ENCODE data around the gene CHRM3. TPM values are rescaled to one million over a fixed set of nuclear protein-coding genes. Genes with fewer than 3 reads are reported as not detected.

CHRM3 gene
- total RNA-seq, 6 experiments from 2014 or later = under 0.01 to 2.3 (median 0.99) TPM

- Histone ChIP-seq H3K27me3 (no peaks in the 10 kb centered on the region), H3K4me1 (peaks cover 0 to 5% (median 0%) of the 10 kb centered on the region in 4 donors), H3K4me3 (no peak overlapping the region), H3K36me3 (no peaks in the 10 kb centered on the region), H3K9me3 (no peaks in the 10 kb centered on the region), H3K27ac (no peak overlapping the region)
- no peak for ATAC-seq
- WGBS (ENCODE audit: insufficient coverage, low coverage, low lambda C conversion rate, missing lambda C conversion rate) = 55% methylated on average over 3 of the region's 3 CpGs
- intact Hi-C loops (cut with DNase I) = no loop called here
- no peak for TF ChIP-seq POLR2A (IDR thresholded peaks at IDR 0.05)
- TF ChIP-seq, protein P1, sequence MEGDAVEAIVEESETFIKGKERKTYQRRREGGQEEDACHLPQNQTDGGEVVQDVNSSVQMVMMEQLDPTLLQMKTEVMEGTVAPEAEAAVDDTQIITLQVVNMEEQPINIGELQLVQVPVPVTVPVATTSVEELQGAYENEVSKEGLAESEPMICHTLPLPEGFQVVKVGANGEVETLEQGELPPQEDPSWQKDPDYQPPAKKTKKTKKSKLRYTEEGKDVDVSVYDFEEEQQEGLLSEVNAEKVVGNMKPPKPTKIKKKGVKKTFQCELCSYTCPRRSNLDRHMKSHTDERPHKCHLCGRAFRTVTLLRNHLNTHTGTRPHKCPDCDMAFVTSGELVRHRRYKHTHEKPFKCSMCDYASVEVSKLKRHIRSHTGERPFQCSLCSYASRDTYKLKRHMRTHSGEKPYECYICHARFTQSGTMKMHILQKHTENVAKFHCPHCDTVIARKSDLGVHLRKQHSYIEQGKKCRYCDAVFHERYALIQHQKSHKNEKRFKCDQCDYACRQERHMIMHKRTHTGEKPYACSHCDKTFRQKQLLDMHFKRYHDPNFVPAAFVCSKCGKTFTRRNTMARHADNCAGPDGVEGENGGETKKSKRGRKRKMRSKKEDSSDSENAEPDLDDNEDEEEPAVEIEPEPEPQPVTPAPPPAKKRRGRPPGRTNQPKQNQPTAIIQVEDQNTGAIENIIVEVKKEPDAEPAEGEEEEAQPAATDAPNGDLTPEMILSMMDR (IDR thresholded peaks at IDR 0.05) = no peak
- no peak for DNase-seq
These were observed 5.9 kb downstream of the CHRM3 start for GRCh38 chr1:239392271-239392670.

DNA sequence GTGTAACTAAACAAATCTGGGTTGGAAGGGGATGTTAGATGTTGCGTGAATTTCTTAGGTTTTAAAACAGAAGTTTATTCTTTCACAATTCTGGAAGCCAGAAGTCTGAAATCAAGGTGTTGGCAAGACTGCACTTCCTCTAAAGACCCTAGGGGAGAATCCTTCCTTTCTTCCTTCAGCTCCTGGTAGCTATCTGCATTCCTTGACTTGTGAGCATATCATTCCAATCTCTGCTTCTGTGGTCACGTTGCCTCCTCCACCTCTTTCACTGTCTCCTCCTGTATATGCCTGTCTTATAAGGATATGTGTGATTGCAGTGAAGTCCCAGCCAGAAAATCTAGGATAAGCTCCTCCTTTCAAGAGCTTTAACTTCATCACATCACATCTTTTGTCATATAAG, 7.7 kb downstream of the CHRM3 start:
- Histone ChIP-seq H3K27me3 (no peaks in the 10 kb centered on the region), H3K27ac (no peak overlapping the region), H3K4me3 (no peak overlapping the region), H3K9me3 (no peaks in the 10 kb centered on the region), H3K4me1 (no peaks in the 10 kb centered on the region), H3K36me3 (no peaks in the 10 kb centered on the region)
- TF ChIP-seq, protein P1 (IDR thresholded peaks at IDR 0.05) = no peak
- TF ChIP-seq POLR2A (IDR thresholded peaks at IDR 0.05) = no peak
- intact Hi-C loops (cut with DNase I) = no loop called here
- no peak for DNase-seq
- WGBS (ENCODE audit: insufficient coverage, low coverage, low lambda C conversion rate, missing lambda C conversion rate) = 38% methylated on average over 2 of the region's 2 CpGs
- ATAC-seq = no peak

DNA sequence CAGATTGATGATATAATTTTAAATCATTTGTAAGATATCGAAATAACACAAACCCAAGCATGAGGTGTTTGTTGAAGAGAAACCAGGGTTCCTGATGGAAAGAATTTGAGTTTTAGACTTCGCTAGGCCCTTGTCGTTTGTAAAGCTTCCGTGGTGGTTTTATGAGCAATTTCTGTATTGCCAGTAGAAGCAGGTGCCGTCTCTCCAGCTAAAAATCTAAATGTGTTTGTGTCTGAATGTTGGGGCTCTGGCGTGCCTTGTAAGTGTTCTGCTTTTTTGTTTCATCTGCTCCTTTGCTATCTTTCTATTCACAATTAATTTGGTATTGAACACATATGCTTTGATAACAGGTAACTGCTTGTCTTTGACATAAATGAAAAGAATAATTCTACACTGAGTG, 27.5 kb downstream of the CHRM3 start:
- ATAC-seq = no peak

DNA sequence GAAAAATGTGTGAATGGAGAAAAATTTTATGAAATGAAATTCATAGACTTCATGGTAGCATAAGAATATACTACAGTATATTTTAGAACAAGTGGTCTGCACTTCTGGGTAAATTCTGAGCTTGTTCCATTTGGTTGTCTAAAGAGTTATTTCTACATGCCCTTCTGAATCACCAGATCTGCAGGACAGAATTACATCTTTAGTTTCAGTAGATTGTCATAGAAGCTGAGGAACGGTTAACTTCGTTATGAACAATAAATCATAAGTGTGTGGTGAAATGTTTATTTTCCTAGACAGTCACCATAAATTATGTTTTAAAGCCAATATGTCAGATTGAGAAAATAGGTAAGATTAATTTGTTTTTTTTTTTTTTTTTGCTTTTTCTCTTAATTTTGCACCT, 30.9 kb downstream of the CHRM3 start:
- no peak overlapping the region for H3K27ac ChIP-seq
- no peaks in the 10 kb centered on the region for H3K9me3 ChIP-seq
- H3K36me3 ChIP-seq = no peaks in the 10 kb centered on the region
- 63% methylated on average over 2 of the region's 2 CpGs for WGBS (ENCODE audit: insufficient coverage, low coverage, low lambda C conversion rate, missing lambda C conversion rate)
- no peak for TF ChIP-seq POLR2A (IDR thresholded peaks at IDR 0.05)
- TF ChIP-seq, protein P1 (IDR thresholded peaks at IDR 0.05) = no peak
- ATAC-seq (no peak), DNase-seq (no peak)
- no peaks in the 10 kb centered on the region for H3K4me1 ChIP-seq
- no peak overlapping the region for H3K4me3 ChIP-seq
- H3K27me3 ChIP-seq = no peaks in the 10 kb centered on the region
- intact Hi-C loops (cut with DNase I) = no loop called here

More for the DNA sequence above, 27.5 kb downstream of the CHRM3 start:
- TF ChIP-seq POLR2A (IDR thresholded peaks at IDR 0.05) = no peak
- TF ChIP-seq, protein P1 (IDR thresholded peaks at IDR 0.05) = no peak
- Histone ChIP-seq H3K27me3 (no peaks in the 10 kb centered on the region), H3K4me1 (no peaks in the 10 kb centered on the region), H3K27ac (no peak overlapping the region), H3K4me3 (no peak overlapping the region), H3K9me3 (no peaks in the 10 kb centered on the region), H3K36me3 (no peaks in the 10 kb centered on the region)
- DNase-seq = no peak
- intact Hi-C loops (cut with DNase I) = no loop called here
- 64% methylated on average over 6 of the region's 6 CpGs for WGBS (ENCODE audit: insufficient coverage, low coverage, low lambda C conversion rate, missing lambda C conversion rate)
